H9 (cell line): Measurements from ENCODE around the gene SLC25A18. TPM values are rescaled to one million over a fixed set of nuclear protein-coding genes. Genes with fewer than 3 reads are reported as not detected.

Source experiments
- DNase-seq: peaks from one replicate; pipeline ENCODE4 v3.0.0-alpha.2; 2017
- H2AFZ ChIP-seq: one replicate; pipeline ENCODE4 v1.6.1; 2013; ENCODE audit warnings: mild to moderate bottlenecking, low read length, control low read depth, moderate library complexity
- H2AK5ac ChIP-seq: 2 replicates; pipeline ENCODE4 v1.6.1; 2013; ENCODE audit warnings: low read length, control low read depth, mixed read lengths; ENCODE audit not compliant: insufficient read length
- H2BK120ac ChIP-seq: one replicate; pipeline ENCODE4 v1.6.1; 2013; ENCODE audit warnings: low read depth, mild to moderate bottlenecking, low read length, control low read depth, inconsistent platforms; ENCODE audit not compliant: poor library complexity, severe bottlenecking
- H2BK12ac ChIP-seq: 2 replicates; pipeline ENCODE4 v1.6.1; 2013; ENCODE audit warnings: low read length, control low read depth, mixed read lengths, low read depth; ENCODE audit not compliant: insufficient read length
- H2BK15ac ChIP-seq: 2 replicates; pipeline ENCODE4 v1.6.1; 2013; ENCODE audit warnings: low read depth, low read length, control low read depth
- H2BK20ac ChIP-seq: one replicate; pipeline ENCODE4 v1.6.1; 2013; ENCODE audit warnings: low read depth, mild to moderate bottlenecking, low read length, control low read depth, inconsistent platforms; ENCODE audit not compliant: poor library complexity, severe bottlenecking
- H2BK5ac ChIP-seq: 2 replicates; pipeline ENCODE4 v1.6.1; 2013; ENCODE audit warnings: low read length, control low read depth, mixed read lengths; ENCODE audit not compliant: insufficient read length
- H3K14ac ChIP-seq: 2 replicates; pipeline ENCODE4 v1.6.1; 2013; ENCODE audit warnings: low read length, control low read depth; ENCODE audit not compliant: insufficient read depth
- H3K18ac ChIP-seq: 2 replicates; pipeline ENCODE4 v1.6.1; 2013; ENCODE audit warnings: low read depth, mild to moderate bottlenecking, mixed read lengths, low read length, control low read depth; ENCODE audit not compliant: insufficient read length
- H3K23ac ChIP-seq: 2 replicates; pipeline ENCODE4 v1.6.1; 2013; ENCODE audit warnings: low read length, control low read depth, mixed read lengths, low read depth; ENCODE audit not compliant: insufficient read length
- H3K23me2 ChIP-seq: 2 replicates; pipeline ENCODE4 v1.6.1; 2013; ENCODE audit warnings: low read depth, mild to moderate bottlenecking, mixed read lengths, low read length, control low read depth; ENCODE audit not compliant: insufficient read length, poor library complexity, severe bottlenecking
- H3K27ac ChIP-seq: 2 replicates; pipeline ENCODE4 v1.5.1; 2013; ENCODE audit warnings: low read length, control low read depth, mixed read lengths, low read depth; ENCODE audit not compliant: insufficient read length
- H3K27me3 ChIP-seq: 2 replicates; pipeline ENCODE4 v1.6.1; 2013; ENCODE audit warnings: low read length, control low read depth, inconsistent platforms; ENCODE audit not compliant: insufficient read depth
- H3K4ac ChIP-seq: 2 replicates; pipeline ENCODE4 v1.6.1; 2013; ENCODE audit warnings: low read depth, mild to moderate bottlenecking, control low read depth, inconsistent platforms, low read length, moderate library complexity
- H3K4me1 ChIP-seq: 2 replicates; pipeline ENCODE4 v1.6.1; 2013; ENCODE audit warnings: low read length, control low read depth, inconsistent platforms; ENCODE audit not compliant: insufficient read depth
- H3K4me2 ChIP-seq: 2 replicates; pipeline ENCODE4 v1.6.1; 2013; ENCODE audit warnings: low read length, control low read depth, mixed read lengths; ENCODE audit not compliant: insufficient read length, insufficient read depth
- H3K56ac ChIP-seq: 2 replicates; pipeline ENCODE4 v1.6.1; 2013; ENCODE audit warnings: low read depth, mild to moderate bottlenecking, mixed read lengths, low read length, control low read depth; ENCODE audit not compliant: insufficient read length
- H3K79me1 ChIP-seq: 2 replicates; pipeline ENCODE4 v1.6.1; 2013; ENCODE audit warnings: low read depth, mild to moderate bottlenecking, moderate library complexity, low read length, control low read depth, inconsistent platforms; ENCODE audit not compliant: insufficient read depth, poor library complexity, severe bottlenecking
- H3K79me2 ChIP-seq: 2 replicates; pipeline ENCODE4 v1.6.1; 2013; ENCODE audit warnings: low read length, control low read depth, inconsistent platforms; ENCODE audit not compliant: insufficient read depth
- H3K9ac ChIP-seq: 2 replicates; pipeline ENCODE4 v1.6.1; 2013; ENCODE audit warnings: low read length, control low read depth, mixed read lengths; ENCODE audit not compliant: insufficient read length; ENCODE audit errors: extremely low read depth
- H3K9me3 ChIP-seq: one replicate; pipeline ENCODE4 v1.6.1; 2013; ENCODE audit warnings: low read depth, low read length, inconsistent platforms; ENCODE audit not compliant: control insufficient read depth
- H3T11ph ChIP-seq: one replicate; pipeline ENCODE4 v1.6.1; 2013; ENCODE audit warnings: mild to moderate bottlenecking, low read length, control low read depth, inconsistent platforms
- H4K20me1 ChIP-seq: one replicate; pipeline ENCODE4 v1.6.1; 2013; ENCODE audit not compliant: control insufficient read depth, insufficient read length, insufficient read depth
- H4K5ac ChIP-seq: 2 replicates; pipeline ENCODE4 v1.6.1; 2013; ENCODE audit warnings: low read depth, mild to moderate bottlenecking, mixed read lengths, low read length, control low read depth; ENCODE audit not compliant: insufficient read length
- H4K8ac ChIP-seq: replicated peaks from 2 replicates; pipeline ENCODE4 v1.6.1; 2013; ENCODE audit warnings: low read length, control low read depth, mixed read lengths, low read depth; ENCODE audit not compliant: insufficient read length
- H4K91ac ChIP-seq: 2 replicates; pipeline ENCODE4 v1.6.1; 2013; ENCODE audit warnings: low read depth, mild to moderate bottlenecking, moderate library complexity, mixed read lengths, low read length, control low read depth; ENCODE audit not compliant: insufficient read length
- H3K27ac Mint-ChIP-seq, 3 experiments: 2 replicates in 2 of 3; 3 replicates in 1 of 3; pipeline ENCODE4 v1.8.0; 2020 to 2021; ENCODE audit warnings: mixed read lengths in 3 of 3, mild to moderate bottlenecking in 1 of 3, moderate library complexity in 1 of 3
- H3K27me3 Mint-ChIP-seq: 2 replicates; pipeline ENCODE4 v1.8.0; 2021; ENCODE audit warnings: low read depth, mild to moderate bottlenecking, moderate library complexity, mixed read lengths
- H3K36me3 Mint-ChIP-seq, 3 experiments: 2 replicates in 2 of 3; 3 replicates in 1 of 3; pipeline ENCODE4 v1.8.0; 2020 to 2021; ENCODE audit warnings: low read depth in 3 of 3, mixed read lengths in 3 of 3; ENCODE audit not compliant: insufficient read depth in 1 of 3
- H3K4me1 Mint-ChIP-seq, 2 experiments: 2 replicates each; pipeline ENCODE4 v1.8.0; 2020; ENCODE audit warnings: mixed read lengths in 2 of 2
- H3K4me3 Mint-ChIP-seq, 2 experiments: 2 replicates in 1 of 2; 3 replicates in 1 of 2; pipeline ENCODE4 v1.8.0; 2020 to 2021; ENCODE audit warnings: mild to moderate bottlenecking in 2 of 2, mixed read lengths in 2 of 2, moderate library complexity in 1 of 2
- H3K9me3 Mint-ChIP-seq, 2 experiments: 2 replicates in 1 of 2; 3 replicates in 1 of 2; pipeline ENCODE4 v1.8.0; 2020; ENCODE audit warnings: mild to moderate bottlenecking in 2 of 2, mixed read lengths in 2 of 2, moderate library complexity in 1 of 2
- WGBS: extraction: QIAGEN DNeasy Blood & Tissue Kit; methylation state at CpG from one replicate; pipeline ENCODE4 v1.1.7; 2013; ENCODE audit warnings: missing lambda C conversion rate, low lambda C conversion rate, mixed read lengths; ENCODE audit not compliant: insufficient read length; ENCODE audit errors: extremely low coverage; 5-methylcytosine and 5-hydroxymethylcytosine counted together
- total RNA-seq: library from RNA; stranded (reverse); gene quantifications from 2 replicates; pipeline ENCODE4 v1.2.1, GENCODE V29; 2021
- TF ChIP-seq, protein P1 (sequence below): fragments of 200-600 bp; sonication (generic); conservative IDR thresholded peaks from 3 replicates; pipeline ENCODE4 v1.8.0; 2021; ENCODE audit warnings: antibody characterized with exemption, mild to moderate bottlenecking

The SLC25A18 gene
- total RNA-seq, 1 experiment from 2014 or later = 2.3 TPM

DNA sequence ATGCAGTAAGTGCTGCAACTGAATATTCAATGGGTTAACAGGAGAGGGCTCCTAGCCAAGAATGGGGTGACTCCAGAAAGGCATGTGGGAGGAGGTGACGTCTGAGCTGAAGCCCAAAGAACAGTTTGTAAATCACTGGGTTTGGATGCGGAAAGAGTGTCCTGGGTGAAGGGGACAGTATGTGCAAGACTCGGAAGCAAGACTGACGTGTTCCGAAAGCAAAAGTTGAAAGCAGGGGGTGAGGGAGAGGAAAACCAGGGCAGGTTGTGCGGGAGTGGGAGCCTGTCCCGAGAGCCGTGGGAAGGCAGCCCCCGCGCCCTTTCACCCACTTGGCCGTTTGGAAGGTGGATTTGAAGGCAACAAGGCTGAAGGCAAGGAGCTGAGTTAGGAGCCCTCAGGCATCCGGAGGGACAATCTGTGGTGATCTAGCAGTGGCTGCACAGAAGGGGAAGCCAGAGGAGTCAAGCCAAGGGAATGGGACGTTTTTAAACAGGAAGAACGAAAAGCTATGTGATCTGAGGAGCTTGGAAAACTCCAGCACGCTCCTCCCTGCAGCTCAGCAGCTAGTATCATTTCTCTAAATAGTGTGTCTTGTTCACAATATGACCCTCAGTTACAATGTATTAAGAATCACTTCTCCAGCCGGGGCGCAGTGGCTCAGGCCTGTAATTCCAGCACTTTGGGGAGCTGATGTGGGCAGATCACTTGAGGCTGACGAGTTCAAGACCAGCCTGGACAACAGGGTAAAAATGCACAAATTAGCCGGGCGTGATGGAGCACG, 7.7 kb downstream of the SLC25A18 start:
- H2AK5ac ChIP-seq = no peak overlapping the region
- Mint-ChIP-seq H3K4me3 (no peak overlapping the region; a peak in 1 of 5 replicates), H3K36me3 (no peaks in the 10 kb centered on the region; a peak in 1 of 7 replicates), H3K9me3 (0 out of 5 replicates have a peak, but pooled peaks cover 0 to 3% of the 10 kb centered on the region in 2 experiments), H3K4me1 (peaks cover 30 to 33% of the 10 kb centered on the region in 2 experiments), H3K27me3 (no peaks in the 10 kb centered on the region; the same call in none of the 2 replicates), H3K27ac (peak overlapping the region; percentile 0 to 40 (median 34); a peak in 6 of 7 replicates)
- H2BK20ac ChIP-seq = no peak overlapping the region
- no peak overlapping the region for H3K4ac ChIP-seq
- H3K18ac ChIP-seq = no peak overlapping the region
- no peak overlapping the region for H3K9ac ChIP-seq
- no peak overlapping the region for H2BK12ac ChIP-seq
- H3K23ac ChIP-seq = no peak overlapping the region
- no peaks in the 10 kb centered on the region for H3K23me2 ChIP-seq
- H3T11ph ChIP-seq = no peak overlapping the region
- H3K79me1 ChIP-seq = no peaks in the 10 kb centered on the region
- H2BK120ac ChIP-seq = no peak overlapping the region
- peak overlapping the region; percentile 4 for H3K4me2 ChIP-seq
- H2BK15ac ChIP-seq = no peak overlapping the region
- no peak overlapping the region for H2AFZ ChIP-seq
- DNase-seq = no peak
- no peak overlapping the region for H4K91ac ChIP-seq
- no peak overlapping the region for H4K5ac ChIP-seq
- no peaks in the 10 kb centered on the region for H3K9me3 ChIP-seq
- no peak overlapping the region; the same call in 1 of the 2 replicates for H3K14ac ChIP-seq
- H2BK5ac ChIP-seq = no peak overlapping the region
- H3K79me2 ChIP-seq = no peaks in the 10 kb centered on the region
- H3K27me3 ChIP-seq = no peaks in the 10 kb centered on the region
- no peak overlapping the region for H3K56ac ChIP-seq
- WGBS = no CpG with 5 or more reads among the region's 21 CpGs
- H3K4me1 ChIP-seq = peaks cover 14% of the 10 kb centered on the region
- H3K27ac ChIP-seq = no peak overlapping the region
- no peak overlapping the region for H4K8ac ChIP-seq
- TF ChIP-seq, protein P1, sequence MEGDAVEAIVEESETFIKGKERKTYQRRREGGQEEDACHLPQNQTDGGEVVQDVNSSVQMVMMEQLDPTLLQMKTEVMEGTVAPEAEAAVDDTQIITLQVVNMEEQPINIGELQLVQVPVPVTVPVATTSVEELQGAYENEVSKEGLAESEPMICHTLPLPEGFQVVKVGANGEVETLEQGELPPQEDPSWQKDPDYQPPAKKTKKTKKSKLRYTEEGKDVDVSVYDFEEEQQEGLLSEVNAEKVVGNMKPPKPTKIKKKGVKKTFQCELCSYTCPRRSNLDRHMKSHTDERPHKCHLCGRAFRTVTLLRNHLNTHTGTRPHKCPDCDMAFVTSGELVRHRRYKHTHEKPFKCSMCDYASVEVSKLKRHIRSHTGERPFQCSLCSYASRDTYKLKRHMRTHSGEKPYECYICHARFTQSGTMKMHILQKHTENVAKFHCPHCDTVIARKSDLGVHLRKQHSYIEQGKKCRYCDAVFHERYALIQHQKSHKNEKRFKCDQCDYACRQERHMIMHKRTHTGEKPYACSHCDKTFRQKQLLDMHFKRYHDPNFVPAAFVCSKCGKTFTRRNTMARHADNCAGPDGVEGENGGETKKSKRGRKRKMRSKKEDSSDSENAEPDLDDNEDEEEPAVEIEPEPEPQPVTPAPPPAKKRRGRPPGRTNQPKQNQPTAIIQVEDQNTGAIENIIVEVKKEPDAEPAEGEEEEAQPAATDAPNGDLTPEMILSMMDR = no peak
- H4K20me1 ChIP-seq = no peaks in the 10 kb centered on the region
